ENCODE data around the gene GPR21.

The GPR21 gene

DNA sequence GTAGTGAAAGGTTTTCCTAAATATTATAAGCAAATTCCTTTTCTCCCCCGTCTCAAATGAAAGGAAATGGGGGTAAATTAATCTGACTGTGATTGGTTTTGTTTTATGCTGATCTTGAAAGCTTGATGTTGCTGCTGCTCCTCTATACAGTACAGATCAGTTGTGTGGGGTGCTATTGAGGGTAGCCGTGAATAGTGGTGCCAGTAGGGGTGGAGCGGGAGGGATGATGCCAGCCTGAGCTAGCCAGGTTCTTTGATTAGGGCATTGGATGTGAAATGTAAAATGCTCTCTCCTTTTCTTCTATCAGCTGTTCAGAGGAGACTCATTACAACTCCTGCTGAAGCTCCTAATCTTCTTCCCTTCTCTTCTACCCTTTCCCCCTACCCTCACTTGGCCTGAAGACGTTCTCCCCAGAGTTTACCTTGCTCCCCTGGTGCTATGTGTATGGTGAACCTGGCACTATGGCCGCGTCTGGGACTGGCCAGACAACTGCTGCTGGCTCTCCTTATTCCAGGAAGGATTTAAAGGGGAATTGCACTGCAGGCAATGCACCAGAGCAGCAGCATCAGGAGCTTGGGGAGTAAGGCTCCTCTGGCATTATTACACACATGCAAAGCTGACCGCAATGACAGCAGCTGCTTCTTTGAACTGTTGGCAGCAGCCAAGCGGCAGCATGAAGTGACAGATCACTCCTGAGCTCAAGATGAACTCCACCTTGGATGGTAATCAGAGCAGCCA lies 566 bp downstream of the GPR21 start:
- DNase-seq (ENCODE audit: low spot score), result no peak

DNA sequence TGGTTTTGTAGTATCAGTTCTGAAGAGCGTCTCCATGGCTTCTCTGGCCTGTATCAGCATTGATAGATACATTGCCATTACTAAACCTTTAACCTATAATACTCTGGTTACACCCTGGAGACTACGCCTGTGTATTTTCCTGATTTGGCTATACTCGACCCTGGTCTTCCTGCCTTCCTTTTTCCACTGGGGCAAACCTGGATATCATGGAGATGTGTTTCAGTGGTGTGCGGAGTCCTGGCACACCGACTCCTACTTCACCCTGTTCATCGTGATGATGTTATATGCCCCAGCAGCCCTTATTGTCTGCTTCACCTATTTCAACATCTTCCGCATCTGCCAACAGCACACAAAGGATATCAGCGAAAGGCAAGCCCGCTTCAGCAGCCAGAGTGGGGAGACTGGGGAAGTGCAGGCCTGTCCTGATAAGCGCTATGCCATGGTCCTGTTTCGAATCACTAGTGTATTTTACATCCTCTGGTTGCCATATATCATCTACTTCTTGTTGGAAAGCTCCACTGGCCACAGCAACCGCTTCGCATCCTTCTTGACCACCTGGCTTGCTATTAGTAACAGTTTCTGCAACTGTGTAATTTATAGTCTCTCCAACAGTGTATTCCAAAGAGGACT lies 1.5 kb downstream of the GPR21 start:
- no peak for DNase-seq (ENCODE audit: low spot score)

DNA sequence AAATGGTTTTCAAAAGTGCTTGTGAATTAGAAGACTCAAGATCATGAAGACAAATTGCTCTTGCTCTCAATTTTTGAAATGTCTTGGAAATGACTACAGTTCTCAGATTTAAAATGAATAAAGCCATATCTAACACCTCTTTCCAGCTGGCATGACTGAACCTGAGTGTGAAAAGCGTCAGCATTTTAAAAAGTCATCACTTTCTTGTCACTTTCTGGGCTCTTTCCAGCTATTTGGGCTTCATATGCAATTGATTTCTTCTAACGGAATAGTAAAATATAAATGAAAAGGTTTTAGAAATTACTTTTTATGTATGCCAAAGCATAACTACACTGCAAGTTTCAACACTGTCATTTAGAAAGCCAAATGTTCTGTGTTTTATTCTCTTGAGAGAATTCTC lies 2.3 kb downstream of the GPR21 start:
- DNase-seq (ENCODE audit: low spot score), result no peak

DNA sequence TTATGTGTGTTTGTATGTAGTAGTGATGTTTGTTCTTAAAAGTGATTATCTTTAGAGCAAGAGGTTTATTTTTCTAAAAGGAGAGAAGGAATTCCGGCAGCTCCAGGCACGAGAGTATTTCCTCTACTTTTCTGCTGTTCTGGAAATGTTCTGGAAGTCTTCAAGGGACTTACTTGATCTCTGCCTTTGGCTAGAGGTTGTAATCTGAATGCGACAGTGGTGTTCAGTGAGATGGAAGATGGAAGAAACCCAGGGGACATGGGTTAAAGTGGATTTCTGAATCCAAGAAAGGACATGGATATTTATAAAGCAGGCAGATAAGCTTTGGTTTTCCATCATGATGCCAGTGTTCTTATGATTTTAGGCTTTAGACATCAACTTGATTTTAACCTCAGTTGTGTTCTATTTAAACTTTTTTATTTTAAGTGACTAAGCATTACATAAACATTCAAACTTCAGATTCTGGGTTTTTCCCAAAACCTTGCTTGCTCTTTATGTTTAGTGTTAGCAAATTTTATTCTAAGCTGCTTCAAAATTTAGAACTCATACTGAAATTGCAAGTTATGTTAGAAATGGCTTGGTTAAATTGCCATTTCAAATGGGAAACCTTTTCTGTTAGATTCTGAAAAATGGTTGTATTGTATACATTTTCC lies 3.6 kb downstream of the GPR21 start:
- DNase-seq (ENCODE audit: low spot score), result no peak

DNA sequence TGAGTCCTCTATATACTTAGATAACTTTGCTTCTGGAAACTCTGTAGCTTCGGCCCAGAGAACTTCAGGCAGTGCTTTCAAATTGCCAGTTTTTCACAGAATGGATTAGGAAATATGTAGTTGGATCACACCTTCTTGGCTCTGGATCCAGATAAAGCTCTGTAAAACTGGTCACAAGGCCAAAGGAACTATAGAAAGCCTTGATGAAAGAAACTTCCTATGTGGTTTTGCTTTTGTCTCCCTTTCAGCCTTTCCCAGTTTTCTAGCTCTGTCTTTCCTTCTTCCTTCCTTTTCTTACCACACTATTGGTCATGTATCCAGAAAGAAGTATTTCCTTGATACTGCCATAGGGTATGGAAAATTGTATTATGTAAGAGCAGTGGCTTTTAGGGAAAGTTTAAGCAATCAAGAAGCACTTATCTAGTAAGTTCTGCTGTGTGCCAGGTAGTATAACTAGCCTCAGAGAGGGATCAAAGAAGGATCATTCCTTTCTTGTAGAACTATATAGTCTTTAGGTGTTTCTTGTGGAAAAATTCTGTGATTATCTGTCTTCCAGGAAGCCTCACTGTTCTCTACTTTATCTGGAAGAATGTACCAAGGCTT lies 6.3 kb downstream of the GPR21 start:
- DNase-seq (ENCODE audit: low spot score), result no peak

DNA sequence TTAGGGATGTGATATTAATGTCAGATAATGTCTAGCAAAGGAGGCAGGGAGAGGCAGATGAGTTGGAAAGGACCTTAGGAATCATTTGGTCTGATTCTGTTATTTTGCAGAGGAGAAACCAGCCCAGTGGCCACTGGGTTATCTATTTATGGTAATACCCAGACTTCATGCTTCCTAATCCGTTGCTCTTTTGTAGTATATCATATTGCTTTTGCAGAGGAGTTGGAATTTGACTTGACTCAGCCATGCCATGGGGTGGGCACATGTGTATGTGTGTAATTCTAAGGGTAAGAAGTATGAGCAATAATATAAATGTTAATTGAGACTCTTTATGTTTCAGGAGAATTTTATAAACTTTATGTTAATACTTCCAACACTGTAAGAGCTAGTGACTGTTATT lies 7.3 kb downstream of the GPR21 start:
- no peak for DNase-seq (ENCODE audit: low spot score)

GRCh38 chr9:123041489-123041888 lies 8.0 kb downstream of the GPR21 start:
- DNase-seq (ENCODE audit: low spot score), result no peak

DNA sequence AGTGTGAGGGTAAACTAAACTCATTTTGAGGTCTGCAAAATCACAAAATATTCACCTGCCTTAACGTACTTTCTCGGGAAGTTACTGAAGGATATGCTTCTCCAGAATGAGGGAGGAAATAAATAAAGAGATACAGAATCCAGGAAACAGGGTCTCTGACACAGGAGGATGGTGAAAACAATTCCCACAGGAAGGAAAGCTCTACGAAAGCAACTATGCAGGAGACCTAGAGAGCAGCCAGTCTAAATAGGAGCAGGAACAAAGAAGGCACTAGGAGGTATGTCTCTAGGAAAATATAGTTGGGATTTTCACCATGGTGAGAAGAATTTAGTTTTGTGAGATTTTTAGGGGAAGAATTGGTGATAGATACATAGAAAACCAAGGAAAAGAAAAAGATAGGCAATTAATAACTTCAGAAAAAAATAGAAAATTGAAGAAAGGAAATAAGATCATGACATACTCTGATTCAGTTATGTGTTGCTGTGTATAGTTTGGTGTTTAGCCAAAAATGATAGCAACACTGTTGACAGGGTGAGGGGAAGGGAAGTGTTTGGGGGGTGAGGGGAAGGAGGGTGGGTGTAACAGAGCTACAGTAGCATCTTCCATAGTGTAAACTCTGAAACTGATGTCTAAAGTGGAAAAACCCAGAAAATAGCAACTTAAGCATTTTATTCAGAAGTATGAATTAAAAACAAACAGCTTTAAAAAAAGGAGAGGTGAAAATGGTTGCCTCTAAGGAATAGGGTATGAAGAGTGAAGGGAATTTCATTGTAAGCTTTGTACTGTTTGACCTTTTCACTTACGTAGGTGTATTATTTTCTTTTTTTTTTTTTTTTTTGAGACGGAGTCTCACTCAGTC lies 9.8 kb downstream of the GPR21 start:
- DNase-seq (ENCODE audit: low spot score), result no peak

GRCh38 chr9:123044586-123044985 lies 11.1 kb downstream of the GPR21 start:
- no peak for DNase-seq (ENCODE audit: low spot score)

DNA sequence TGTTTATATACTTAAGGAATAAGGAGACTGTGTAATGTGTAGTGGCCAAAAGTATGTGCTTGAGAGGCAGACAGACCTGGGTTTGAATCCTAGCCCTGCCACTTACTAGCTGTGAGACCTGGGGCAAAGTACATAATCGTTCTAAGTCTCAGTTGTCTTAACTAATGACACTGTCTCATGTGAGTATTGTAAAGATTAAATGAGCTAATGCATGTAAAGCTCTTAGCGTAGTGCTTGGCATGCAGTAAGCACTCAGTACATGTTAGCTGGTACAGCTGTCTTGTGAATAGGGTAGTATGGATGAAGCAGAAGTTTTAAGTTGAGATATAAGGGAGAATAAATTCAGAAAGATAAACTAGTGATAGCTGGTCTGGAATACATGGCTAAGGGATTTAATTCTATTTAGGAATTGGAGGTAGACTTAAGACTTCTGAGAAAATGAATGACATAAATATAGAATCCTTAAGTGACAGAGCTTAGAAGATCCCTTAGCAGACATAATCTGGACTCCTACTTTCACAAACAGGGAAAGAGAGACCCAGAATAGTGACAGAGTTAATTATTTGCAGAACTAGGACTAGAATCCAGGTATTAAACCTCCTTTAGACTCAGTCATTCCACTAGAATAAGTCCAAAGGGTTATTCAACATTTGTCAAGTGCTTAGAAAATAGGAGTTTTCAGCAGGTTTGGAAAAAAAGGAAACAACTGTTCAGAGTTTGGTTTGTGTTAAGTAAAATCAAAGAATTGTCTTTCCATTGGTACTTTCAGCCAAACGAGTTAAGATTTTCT lies 13.1 kb downstream of the GPR21 start:
- DNase-seq (ENCODE audit: low spot score), result no peak

GRCh38 chr9:123048748-123049147 lies 15.3 kb downstream of the GPR21 start:
- DNase-seq (ENCODE audit: low spot score), result no peak

GRCh38 chr9:123049589-123050222 lies 16.2 kb downstream of the GPR21 start:
- DNase-seq (ENCODE audit: low spot score), result no peak

- DNase-seq (ENCODE audit: low spot score), result no peak
Observed at GRCh38 chr9:123053046-123053445, 19.6 kb downstream of the GPR21 start.

DNA sequence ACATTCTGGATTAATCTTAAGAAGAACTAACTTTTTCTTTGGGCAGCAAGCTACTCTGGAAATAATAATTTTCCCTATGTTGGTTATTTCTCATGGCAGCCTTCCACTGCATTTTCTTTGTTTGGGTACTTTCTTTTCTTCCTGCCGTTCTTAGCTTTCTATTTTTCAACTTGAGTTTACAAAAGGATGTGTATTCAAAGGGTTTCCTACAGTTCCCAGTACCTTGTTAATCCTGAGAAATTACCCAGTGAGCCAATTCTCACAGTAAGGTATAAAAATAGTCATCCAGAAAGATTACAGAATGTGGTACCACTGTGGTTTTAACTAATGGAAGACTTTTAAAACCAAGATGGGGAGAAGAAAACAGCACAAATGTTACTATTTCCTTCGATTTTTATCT lies 20.2 kb downstream of the GPR21 start:
- DNase-seq (ENCODE audit: low spot score), result no peak

DNA sequence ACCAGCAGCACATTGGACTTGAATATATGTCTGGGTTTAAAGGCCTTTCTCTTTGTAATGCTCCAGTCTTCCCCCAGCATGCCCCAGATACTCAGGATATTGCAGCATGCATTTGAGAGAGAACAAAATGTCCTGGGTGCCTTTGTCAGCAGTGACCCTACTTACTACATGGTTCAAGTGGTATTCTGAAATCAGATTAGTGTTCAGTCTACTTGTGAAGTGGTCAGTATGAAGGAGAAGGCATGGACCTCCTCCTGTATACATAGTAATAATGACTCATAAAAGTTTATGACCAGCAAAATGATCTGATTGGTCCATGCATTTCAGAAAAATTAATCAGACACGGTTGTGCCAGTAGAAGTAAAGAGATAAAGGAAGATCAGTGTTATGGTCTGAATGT lies 25.4 kb downstream of the GPR21 start:
- DNase-seq (ENCODE audit: low spot score), result no peak

- DNase-seq (ENCODE audit: low spot score), result no peak
Observed at GRCh38 chr9:123059472-123060220, 26.2 kb downstream of the GPR21 start.

DNA sequence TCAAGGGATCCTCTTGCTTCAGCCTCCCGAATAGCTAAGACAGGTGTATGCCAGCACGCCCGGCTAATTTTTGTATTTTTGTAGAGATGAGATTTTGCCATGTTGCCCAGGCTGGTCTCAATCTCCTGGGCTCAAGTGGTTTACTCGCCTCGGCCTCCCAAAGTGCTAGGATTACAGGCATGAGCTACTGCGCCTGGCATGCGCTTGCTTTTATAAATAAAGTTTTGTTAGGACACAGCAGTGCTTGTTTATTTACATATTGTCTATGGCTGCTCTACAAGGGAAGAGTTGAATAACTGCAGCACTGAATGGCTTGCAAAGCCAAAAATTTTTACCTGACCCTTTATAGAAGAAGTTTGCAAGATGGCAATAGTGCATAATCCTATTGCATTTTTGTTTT lies 27.7 kb downstream of the GPR21 start:
- DNase-seq (ENCODE audit: low spot score), result no peak

GRCh38 chr9:123062351-123063176 lies 29.1 kb downstream of the GPR21 start:
- no peak for DNase-seq (ENCODE audit: low spot score)

DNA sequence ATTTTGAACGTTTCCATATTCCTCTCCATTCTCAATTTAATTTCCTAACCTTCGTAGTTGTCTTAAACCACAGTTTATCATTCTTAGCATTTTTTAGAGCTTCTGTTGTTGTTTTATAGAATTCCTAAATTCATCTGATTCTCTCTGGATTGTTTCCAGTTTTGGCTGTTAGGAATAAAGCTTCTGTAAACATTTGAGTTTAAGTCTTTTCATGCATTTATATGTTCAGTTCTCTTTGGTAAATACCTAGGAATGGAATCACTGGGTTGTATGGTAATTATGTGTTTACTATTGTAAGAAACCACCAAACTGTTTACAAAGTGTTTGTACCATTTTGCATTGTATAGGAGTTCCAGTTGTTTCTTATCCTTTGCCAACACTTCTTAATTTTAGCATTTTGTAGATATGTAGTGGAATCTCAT lies 29.7 kb downstream of the GPR21 start:
- no peak for DNase-seq (ENCODE audit: low spot score)
